GM13977 (cell line): ENCODE data around the gene CAMK2D.

Experiments
- DNase-seq: peaks from one replicate; pipeline ENCODE4 v3.0.0; 2012; ENCODE audit warnings: low spot score
- CTCF ChIP-seq: IDR thresholded peaks from 2 replicates; pipeline ENCODE4 v1.5.1; 2012; ENCODE audit warnings: mild to moderate bottlenecking, control low read depth; ENCODE audit not compliant: insufficient read depth; ENCODE audit errors: extremely low read depth, missing control alignments
- in situ Hi-C: fragments of 300-500 bp; cut with MboI; formaldehyde crosslinking; loops from one replicate; pipeline ENCODE4 v1.12.0; 2022; ENCODE audit warnings: low sequenced_read_pairs, low pct_unique_long_range_greater_than_20kb, mixed read lengths, inconsistent platforms; ENCODE audit not compliant: unreplicated experiment

The CAMK2D gene

DNA sequence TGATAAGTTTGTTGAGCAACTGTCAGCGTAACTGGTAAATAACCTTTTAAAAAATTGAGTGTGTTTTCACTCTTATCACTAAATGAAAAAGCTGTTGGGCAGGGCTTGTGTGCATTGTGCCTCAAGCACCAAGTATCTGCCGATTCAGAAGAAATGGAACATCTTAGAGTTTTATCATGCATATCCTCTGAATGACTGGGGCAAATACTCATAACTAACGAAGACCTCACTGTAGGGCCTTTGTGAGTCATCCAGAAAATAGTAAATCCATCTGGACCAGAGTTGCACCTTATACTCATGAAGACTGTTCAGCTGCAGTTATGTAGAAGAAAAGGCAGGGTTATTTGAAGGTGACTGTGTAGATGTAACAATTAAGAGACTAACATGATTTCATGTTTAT, 222.1 kb downstream of the CAMK2D start:
- peak; percentile 10 for DNase-seq
- in situ Hi-C loops, result no loop called here
- no peak for TF ChIP-seq CTCF

GRCh38 chr4:113537628-113538027, 223.9 kb downstream of the CAMK2D start:
- TF ChIP-seq CTCF, result no peak
- no peak for DNase-seq
- in situ Hi-C loops, result no loop called here

DNA sequence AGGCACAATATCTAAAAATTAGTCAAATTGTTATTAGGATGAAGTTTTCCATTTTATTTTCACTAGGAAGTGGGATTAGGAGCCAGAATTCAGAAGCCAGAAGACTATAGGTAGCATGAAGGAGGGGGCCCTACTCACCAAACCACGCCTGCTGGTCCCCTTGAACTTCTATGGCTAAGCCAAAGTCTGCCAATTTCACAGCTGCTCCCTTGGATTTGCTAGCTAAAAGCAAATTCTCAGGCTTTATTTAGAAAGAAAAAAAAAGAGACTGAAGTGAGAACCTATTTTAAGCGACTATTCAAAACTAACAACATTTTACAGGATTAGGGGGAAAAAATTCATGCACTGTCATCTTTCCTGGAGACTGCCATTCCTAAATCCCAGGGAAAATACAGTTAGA, 224.3 kb downstream of the CAMK2D start:
- DNase-seq, result no peak
- TF ChIP-seq CTCF, result no peak
- in situ Hi-C loops, result no loop called here

GRCh38 chr4:113534711-113535110, 226.8 kb downstream of the CAMK2D start:
- no peak for DNase-seq
- TF ChIP-seq CTCF, result no peak
- in situ Hi-C loops, result no loop called here

DNA sequence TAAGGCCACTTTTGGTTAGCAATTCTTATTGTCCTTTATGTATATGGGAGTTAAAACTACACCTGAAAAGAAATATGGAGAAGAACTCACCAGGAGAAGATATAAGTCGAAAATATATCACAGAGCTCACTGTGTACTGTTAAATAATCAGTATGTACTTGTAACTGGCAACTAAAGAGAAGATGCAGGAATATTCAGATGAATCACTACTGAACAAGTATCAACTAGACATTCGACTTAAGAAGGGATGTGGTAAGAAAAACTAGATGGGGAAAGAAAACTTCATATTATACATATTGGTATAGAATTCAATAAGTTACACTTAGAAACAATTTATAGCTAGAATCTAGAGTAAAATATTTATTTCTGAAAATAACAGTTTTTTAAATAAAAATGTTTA, 230.0 kb downstream of the CAMK2D start:
- in situ Hi-C loops, result no loop called here
- no peak for DNase-seq
- no peak for TF ChIP-seq CTCF

GRCh38 chr4:113528395-113528794, 233.1 kb downstream of the CAMK2D start:
- in situ Hi-C loops, result no loop called here
- no peak for TF ChIP-seq CTCF
- no peak for DNase-seq

- no peak for TF ChIP-seq CTCF
- in situ Hi-C loops, result no loop called here
- DNase-seq, result no peak
Measured at GRCh38 chr4:113525521-113525920, 236.0 kb downstream of the CAMK2D start.
